HFFc6 (cell line): ENCODE results near the gene NNMT. TPM values are rescaled to one million over a fixed set of nuclear protein-coding genes. Genes with fewer than 3 reads are reported as not detected.

ENCODE experiments used
- DNase-seq: peaks from one replicate; pipeline ENCODE4 v3.0.0-alpha.2; 2018
- H3K27ac Mint-ChIP-seq: 2 replicates; pipeline ENCODE4 v1.8.0; 2020; ENCODE audit warnings: mild to moderate bottlenecking, mixed read lengths
- H3K27me3 Mint-ChIP-seq: 2 replicates; pipeline ENCODE4 v1.8.0; 2021; ENCODE audit warnings: mild to moderate bottlenecking, moderate library complexity, mixed read lengths; ENCODE audit not compliant: insufficient read depth
- H3K36me3 Mint-ChIP-seq: 2 replicates; pipeline ENCODE4 v1.8.0; 2021; ENCODE audit warnings: low read depth, mixed read lengths
- H3K4me1 Mint-ChIP-seq: 2 replicates; pipeline ENCODE4 v1.8.0; 2020; ENCODE audit warnings: low read depth, mixed read lengths
- H3K4me3 Mint-ChIP-seq: 2 replicates; pipeline ENCODE4 v1.8.0; 2020; ENCODE audit warnings: mild to moderate bottlenecking, moderate library complexity, mixed read lengths
- H3K9me3 Mint-ChIP-seq: 2 replicates; pipeline ENCODE4 v1.8.0; 2020; ENCODE audit warnings: mild to moderate bottlenecking, mixed read lengths
- CTCF ChIP-seq: fragments of 200-600 bp; sonication (generic); IDR thresholded peaks from 2 replicates; pipeline ENCODE4 v1.5.0; 2021; ENCODE audit warnings: antibody characterized with exemption, mild to moderate bottlenecking
- total RNA-seq, 6 experiments: library from RNA; stranded (reverse); fragmentation: NEBNext Ultra II Directional; extraction: Animal tissue kit (Norgen Biotek cat#: 25700); gene quantifications; 2 replicates in 1 of 6; 3 replicates in 5 of 6; pipeline ENCODE4 v1.2.3, GENCODE V29; 2021

Gene NNMT
- total RNA-seq, 6 experiments from 2014 or later: 191 to 264 (median 205) TPM

GRCh38 chr11:114276077-114276476 is 20.1 kb upstream of the NNMT start:
- H3K9me3 Mint-ChIP-seq: no peaks in the 10 kb centered on the region
- no peak for DNase-seq
- no peak for TF ChIP-seq CTCF
- H3K27ac Mint-ChIP-seq: no peak overlapping the region
- H3K4me3 Mint-ChIP-seq: no peak overlapping the region
- H3K36me3 Mint-ChIP-seq: no peaks in the 10 kb centered on the region
- H3K4me1 Mint-ChIP-seq: peaks cover 20% of the 10 kb centered on the region
- H3K27me3 Mint-ChIP-seq: peaks cover 35% of the 10 kb centered on the region

- Mint-ChIP-seq H3K9me3 (no peaks in the 10 kb centered on the region), H3K4me1 (peaks cover 37% of the 10 kb centered on the region), H3K4me3 (no peak overlapping the region), H3K27me3 (peaks cover 20% of the 10 kb centered on the region), H3K27ac (no peak overlapping the region), H3K36me3 (no peaks in the 10 kb centered on the region)
- no peak for DNase-seq
- TF ChIP-seq CTCF: no peak
Observed at GRCh38 chr11:114277637-114278341, 18.4 kb upstream of the NNMT start.

- Mint-ChIP-seq H3K4me1 (peaks cover 38% of the 10 kb centered on the region), H3K27ac (no peak overlapping the region), H3K27me3 (peaks cover 19% of the 10 kb centered on the region), H3K4me3 (no peak overlapping the region), H3K36me3 (no peaks in the 10 kb centered on the region), H3K9me3 (no peaks in the 10 kb centered on the region)
- TF ChIP-seq CTCF: no peak
- no peak for DNase-seq
Observed at GRCh38 chr11:114278342-114279065, 17.7 kb upstream of the NNMT start.

GRCh38 chr11:114279792-114280546 is 16.2 kb upstream of the NNMT start:
- DNase-seq: peak; percentile 51
- no peak for TF ChIP-seq CTCF
- H3K36me3 Mint-ChIP-seq: no peaks in the 10 kb centered on the region
- peak overlapping the region; percentile 68 for H3K27ac Mint-ChIP-seq
- peaks cover 47% of the 10 kb centered on the region for H3K4me1 Mint-ChIP-seq
- H3K27me3 Mint-ChIP-seq: peaks cover 13% of the 10 kb centered on the region
- H3K9me3 Mint-ChIP-seq: no peaks in the 10 kb centered on the region
- H3K4me3 Mint-ChIP-seq: no peak overlapping the region

- Mint-ChIP-seq H3K4me3 (no peak overlapping the region), H3K4me1 (peaks cover 54% of the 10 kb centered on the region), H3K27ac (peak overlapping the region; percentile 68), H3K27me3 (peaks cover 8% of the 10 kb centered on the region), H3K9me3 (no peaks in the 10 kb centered on the region), H3K36me3 (no peaks in the 10 kb centered on the region)
- DNase-seq: peak; percentile 77
- peak; percentile 88 for TF ChIP-seq CTCF
Observed at GRCh38 chr11:114280696-114281095, 15.5 kb upstream of the NNMT start.
